ENCODE data around the gene TMEM219. TPM values are rescaled to one million over a fixed set of nuclear protein-coding genes. Genes with fewer than 3 reads are reported as not detected.

TMEM219 gene
- total RNA-seq, 1 experiment from 2014 or later = 69.6 TPM

- TF ChIP-seq ARID4B (CRISPR knock-in tag; IDR thresholded peaks at IDR 0.05; ENCODE audit: borderline replicate concordance) = no peak
Measured at GRCh38 chr16:29915590-29916247, 46.2 kb upstream of the TMEM219 start (continued).

- Mint-ChIP-seq H3K27ac (no peak overlapping the region), H3K36me3 (peaks cover 7% of the 10 kb centered on the region), H3K4me1 (peaks cover 4% of the 10 kb centered on the region), H3K27me3 (ENCODE audit: low read depth) (no peaks in the 10 kb centered on the region), H3K9me3 (no peaks in the 10 kb centered on the region), H3K4me3 (no peak overlapping the region)
- CTCF ChIA-PET = interaction anchor here (0.6 to 1.9 kb wide), 4 partner anchors 18 to 317 kb away, joined by 3 to 10 read pairs (median 4); partner anchors contain the start of gene SEZ6L2
- TF ChIP-seq CBFB (CRISPR knock-in tag; IDR thresholded peaks at IDR 0.05; ENCODE audit: low read depth) (no peak), FOXP4 (CRISPR knock-in tag; IDR thresholded peaks at IDR 0.05) (no peak), ZNF281 (CRISPR knock-in tag; IDR thresholded peaks at IDR 0.05) (no peak), ZNF232 (CRISPR knock-in tag; IDR thresholded peaks at IDR 0.05) (no peak), FOXJ3 (CRISPR knock-in tag; IDR thresholded peaks at IDR 0.05; ENCODE audit: borderline replicate concordance) (no peak), ZNF219 (CRISPR knock-in tag; IDR thresholded peaks at IDR 0.05; ENCODE audit: borderline replicate concordance) (no peak), GTF2I (CRISPR knock-in tag; conservative IDR thresholded peaks at IDR 0.05) (no peak), NR3C1 (CRISPR knock-in tag; conservative IDR thresholded peaks at IDR 0.05; ENCODE audit: low read depth) (no peak), JUN (CRISPR knock-in tag; IDR thresholded peaks at IDR 0.05) (no peak), ZNF423 (CRISPR knock-in tag; IDR thresholded peaks at IDR 0.05) (no peak)
- TF ChIP-seq, protein P1, sequence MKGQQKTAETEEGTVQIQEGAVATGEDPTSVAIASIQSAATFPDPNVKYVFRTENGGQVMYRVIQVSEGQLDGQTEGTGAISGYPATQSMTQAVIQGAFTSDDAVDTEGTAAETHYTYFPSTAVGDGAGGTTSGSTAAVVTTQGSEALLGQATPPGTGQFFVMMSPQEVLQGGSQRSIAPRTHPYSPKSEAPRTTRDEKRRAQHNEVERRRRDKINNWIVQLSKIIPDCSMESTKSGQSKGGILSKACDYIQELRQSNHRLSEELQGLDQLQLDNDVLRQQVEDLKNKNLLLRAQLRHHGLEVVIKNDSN (CRISPR knock-in tag; IDR thresholded peaks at IDR 0.05) = no peak
- DNase-seq (ENCODE audit: low spot score) = no peak
- no peak for ATAC-seq
- POLR2A ChIA-PET = interaction anchor here (2.4 kb wide), 1 partner anchor 10 kb away, joined by 6 read pairs; no protein-coding TSS in a partner anchor
Measured at GRCh38 chr16:29916979-29917378, 44.9 kb upstream of the TMEM219 start.
